LNCaP clone FGC (cell line): ENCODE results near the gene KIF25.
"Not testable (repeated sequence)": the region's sequence is repeated elsewhere in the genome, so short reads cannot be mapped to it uniquely, and the experiment has no call there.

ENCODE experiments used
- DNase-seq: peaks from one replicate; pipeline ENCODE4 v3.0.0-alpha.2; 2011; ENCODE audit warnings: low read depth
- H3K4me3 ChIP-seq: 2 replicates; pipeline ENCODE4 v1.5.1; 2011; ENCODE audit warnings: mild to moderate bottlenecking, low read depth, low read length, control low read depth
- TF ChIP-seq, protein P1 (sequence below): IDR thresholded peaks from 2 replicates; pipeline ENCODE4 v1.5.1; 2012; ENCODE audit warnings: mild to moderate bottlenecking; ENCODE audit not compliant: control insufficient read depth, insufficient read depth; ENCODE audit errors: extremely low read depth

Gene KIF25

DNA sequence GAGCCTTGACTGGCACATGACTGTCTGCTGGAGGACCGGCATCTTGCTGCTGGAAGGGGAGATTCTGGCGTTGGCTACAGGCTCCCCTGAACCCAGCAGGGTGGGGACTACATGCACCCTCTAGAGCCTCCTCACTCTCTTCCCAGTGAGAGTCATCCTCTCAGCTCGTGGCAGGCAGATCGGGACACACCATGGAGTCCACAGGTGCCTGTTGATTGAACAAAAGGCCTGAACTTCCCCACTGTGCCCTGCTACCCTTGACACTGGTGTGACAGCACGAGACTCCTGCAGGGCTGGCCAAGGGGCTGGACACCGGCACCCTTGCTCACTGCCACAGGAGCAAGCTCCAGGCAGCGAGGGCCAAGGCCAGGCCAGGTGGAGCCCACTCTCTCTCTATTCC lies 73.3 kb downstream of the KIF25 start:
- DNase-seq: no peak
- TF ChIP-seq, protein P1, sequence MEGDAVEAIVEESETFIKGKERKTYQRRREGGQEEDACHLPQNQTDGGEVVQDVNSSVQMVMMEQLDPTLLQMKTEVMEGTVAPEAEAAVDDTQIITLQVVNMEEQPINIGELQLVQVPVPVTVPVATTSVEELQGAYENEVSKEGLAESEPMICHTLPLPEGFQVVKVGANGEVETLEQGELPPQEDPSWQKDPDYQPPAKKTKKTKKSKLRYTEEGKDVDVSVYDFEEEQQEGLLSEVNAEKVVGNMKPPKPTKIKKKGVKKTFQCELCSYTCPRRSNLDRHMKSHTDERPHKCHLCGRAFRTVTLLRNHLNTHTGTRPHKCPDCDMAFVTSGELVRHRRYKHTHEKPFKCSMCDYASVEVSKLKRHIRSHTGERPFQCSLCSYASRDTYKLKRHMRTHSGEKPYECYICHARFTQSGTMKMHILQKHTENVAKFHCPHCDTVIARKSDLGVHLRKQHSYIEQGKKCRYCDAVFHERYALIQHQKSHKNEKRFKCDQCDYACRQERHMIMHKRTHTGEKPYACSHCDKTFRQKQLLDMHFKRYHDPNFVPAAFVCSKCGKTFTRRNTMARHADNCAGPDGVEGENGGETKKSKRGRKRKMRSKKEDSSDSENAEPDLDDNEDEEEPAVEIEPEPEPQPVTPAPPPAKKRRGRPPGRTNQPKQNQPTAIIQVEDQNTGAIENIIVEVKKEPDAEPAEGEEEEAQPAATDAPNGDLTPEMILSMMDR: no peak

GRCh38 chr6:168071620-168072019 lies 74.1 kb downstream of the KIF25 start:
- TF ChIP-seq, protein P1: peak; percentile 37
- no peak for DNase-seq
- H3K4me3 ChIP-seq: no peak overlapping the region

More for the DNA sequence above, 73.3 kb downstream of the KIF25 start:
- no peak overlapping the region for H3K4me3 ChIP-seq

GRCh38 chr6:168072261-168072660 lies 74.8 kb downstream of the KIF25 start:
- TF ChIP-seq, protein P1: no peak
- H3K4me3 ChIP-seq: no peak overlapping the region
- DNase-seq: no peak

DNA sequence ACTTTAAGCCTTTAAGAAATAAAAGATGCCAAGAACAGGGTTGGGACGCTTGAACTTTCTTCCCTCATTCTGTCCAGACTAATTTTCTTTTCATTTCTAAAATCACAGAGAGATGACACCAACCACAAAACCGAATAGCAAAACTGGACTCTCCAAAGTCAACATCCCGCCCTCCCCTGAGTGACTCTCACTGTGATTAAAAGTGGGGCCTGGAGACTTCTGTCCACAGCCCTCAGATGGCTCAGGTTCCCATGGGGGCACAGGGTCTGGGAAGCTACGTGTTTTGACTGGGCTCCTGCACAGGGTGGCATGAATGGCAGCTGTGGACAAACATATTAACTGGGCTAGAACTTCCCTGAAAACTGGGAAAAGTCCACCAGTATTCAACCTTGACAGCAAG lies 75.3 kb downstream of the KIF25 start:
- TF ChIP-seq, protein P1: no peak
- no peak overlapping the region for H3K4me3 ChIP-seq
- no peak for DNase-seq

- H3K4me3 ChIP-seq: no peak overlapping the region
- DNase-seq: no peak
- TF ChIP-seq, protein P1: no peak
These were observed 76.7 kb downstream of the KIF25 start for GRCh38 chr6:168073937-168074730.

- no peak overlapping the region for H3K4me3 ChIP-seq
- DNase-seq: no peak
- TF ChIP-seq, protein P1: no peak
These were observed 77.7 kb downstream of the KIF25 start for GRCh38 chr6:168075216-168075615.

DNA sequence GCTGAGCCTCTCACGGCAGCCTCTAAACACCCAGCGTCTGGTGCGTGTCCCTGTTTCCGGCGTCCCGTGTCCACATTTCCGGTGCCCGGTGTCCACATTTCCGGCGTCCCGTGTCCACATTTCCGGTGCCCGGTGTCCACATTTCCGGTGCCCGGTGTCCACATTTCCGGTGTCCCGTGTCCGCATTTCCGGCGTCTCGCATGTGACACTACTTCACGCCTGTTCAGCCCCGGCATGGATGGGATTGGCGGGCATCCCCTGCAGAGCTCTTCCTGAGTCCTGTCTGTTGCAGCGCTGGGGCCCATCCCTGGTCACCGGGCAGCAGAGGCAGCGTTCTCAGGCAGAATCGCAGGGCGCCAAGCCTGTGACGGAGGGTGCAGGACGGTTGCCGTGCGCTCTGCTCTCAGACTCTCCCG lies 78.3 kb downstream of the KIF25 start:
- H3K4me3 ChIP-seq: no peak overlapping the region
- TF ChIP-seq, protein P1: no peak
- DNase-seq: no peak

GRCh38 chr6:168077401-168077800 lies 79.9 kb downstream of the KIF25 start:
- H3K4me3 ChIP-seq, DNase-seq: not testable (repeated sequence)
